Activated CD8-positive, alpha-beta memory T cell treated with anti-CD3 and anti-CD28 coated beads, Interleukin-2, amount 10 ng/mL, durations not matched to agents 7 days and 5 days (primary cell): Measurements from ENCODE around the gene MRPS14. TPM values are rescaled to one million over a fixed set of nuclear protein-coding genes. Genes with fewer than 3 reads are reported as not detected.

Experiments used
- ATAC-seq: fragments of 150-1000 bp; cut with Tn5 transposase; one replicate; pipeline ENCODE4 v1.10.0; 2021; ENCODE audit warnings: moderate library complexity
- CTCF ChIA-PET: fragments of 350-600 bp; sonication (Branson Sonifier 250); formaldehyde crosslinking; loops from one replicate; lab custom pipeline; 2021; ENCODE audit warnings: antibody characterized with exemption; lab: Charles Lee
- DNase-seq: peaks from one replicate; pipeline ENCODE4 v3.0.0-alpha.2; 2020
- H3K27ac Mint-ChIP-seq: one replicate; pipeline ENCODE4 v1.8.0; 2021; ENCODE audit warnings: mild to moderate bottlenecking, mixed read lengths
- H3K27me3 Mint-ChIP-seq: one replicate; pipeline ENCODE4 v1.8.0; 2021; ENCODE audit warnings: mixed read lengths
- H3K36me3 Mint-ChIP-seq: one replicate; pipeline ENCODE4 v1.8.0; 2021; ENCODE audit warnings: mild to moderate bottlenecking, mixed read lengths
- H3K4me1 Mint-ChIP-seq: one replicate; pipeline ENCODE4 v1.8.0; 2021; ENCODE audit warnings: mixed read lengths
- H3K4me3 Mint-ChIP-seq: one replicate; pipeline ENCODE4 v1.8.0; 2021; ENCODE audit warnings: mild to moderate bottlenecking, moderate library complexity, mixed read lengths
- H3K9me3 Mint-ChIP-seq: one replicate; pipeline ENCODE4 v1.8.0; 2022; ENCODE audit warnings: low read depth, mixed read lengths
- total RNA-seq, 2 experiments: library from RNA; stranded (reverse); gene quantifications; one replicate each; pipeline ENCODE4 v1.2.3, GENCODE V29; 2021

MRPS14 gene
- total RNA-seq, 2 experiments from 2014 or later, result 33.5 to 40.4 TPM

- CTCF ChIA-PET, result interaction anchor here (1.7 kb wide), 1 partner anchor 17 kb away, joined by 3 read pairs; no protein-coding TSS in a partner anchor
- no peaks in the 10 kb centered on the region for H3K27me3 Mint-ChIP-seq
- no peak for DNase-seq
- H3K4me1 Mint-ChIP-seq, result peaks cover 53% of the 10 kb centered on the region
- peaks cover 55% of the 10 kb centered on the region for H3K36me3 Mint-ChIP-seq
- no peak for ATAC-seq
- H3K9me3 Mint-ChIP-seq, result no peaks in the 10 kb centered on the region
- peak overlapping the region; percentile 62 for H3K27ac Mint-ChIP-seq
- no peak overlapping the region for H3K4me3 Mint-ChIP-seq
Measured at GRCh38 chr1:175005085-175005783, 18.0 kb downstream of the MRPS14 start.

- Mint-ChIP-seq H3K36me3 (peaks cover 44% of the 10 kb centered on the region), H3K4me3 (peak overlapping the region; percentile 35), H3K27ac (peak overlapping the region; percentile 10), H3K9me3 (no peaks in the 10 kb centered on the region), H3K4me1 (peaks cover 49% of the 10 kb centered on the region), H3K27me3 (no peaks in the 10 kb centered on the region)
- DNase-seq (no peak), ATAC-seq (no peak)
- CTCF ChIA-PET, result interaction anchor here (1.0 to 5.8 kb wide), 2 partner anchors 20 to 741 kb away, joined by 5 to 39 read pairs; partner anchors contain the start of gene MRPS14
Measured at GRCh38 chr1:175003521-175003920, 19.7 kb downstream of the MRPS14 start.

GRCh38 chr1:175002910-175003517 lies 20.2 kb downstream of the MRPS14 start:
- H3K9me3 Mint-ChIP-seq, result no peaks in the 10 kb centered on the region
- peak overlapping the region; percentile 44 for H3K27ac Mint-ChIP-seq
- peaks cover 46% of the 10 kb centered on the region for H3K4me1 Mint-ChIP-seq
- DNase-seq (no peak), ATAC-seq (no peak)
- H3K27me3 Mint-ChIP-seq, result no peaks in the 10 kb centered on the region
- H3K36me3 Mint-ChIP-seq, result peaks cover 39% of the 10 kb centered on the region
- H3K4me3 Mint-ChIP-seq, result peak overlapping the region; percentile 35
- CTCF ChIA-PET, result interaction anchor here (1.0 to 5.8 kb wide), 3 partner anchors 21 to 741 kb away, joined by 3 to 39 read pairs (median 5); partner anchors contain the start of gene MRPS14

- ATAC-seq (no peak), DNase-seq (no peak)
- H3K36me3 Mint-ChIP-seq, result peaks cover 28% of the 10 kb centered on the region
- no peaks in the 10 kb centered on the region for H3K27me3 Mint-ChIP-seq
- CTCF ChIA-PET, result interaction anchor here (0.6 to 5.8 kb wide), 8 partner anchors 11 to 1135 kb away, joined by 3 to 39 read pairs (median 4); partner anchors contain the start of gene MRPS14
- H3K4me3 Mint-ChIP-seq, result no peak overlapping the region
- peaks cover 54% of the 10 kb centered on the region for H3K4me1 Mint-ChIP-seq
- H3K9me3 Mint-ChIP-seq, result no peaks in the 10 kb centered on the region
- H3K27ac Mint-ChIP-seq, result no peak overlapping the region
Measured at GRCh38 chr1:175000697-175001187, 22.5 kb downstream of the MRPS14 start.

GRCh38 chr1:174999936-175000696 lies 23.1 kb downstream of the MRPS14 start, which contains the start of gene CACYBP:
CACYBP (plus strand) TSS chr1:174999947; CDS start chr1:175000181, 234 bp downstream.
- Mint-ChIP-seq H3K36me3 (peaks cover 24% of the 10 kb centered on the region), H3K9me3 (no peaks in the 10 kb centered on the region), H3K27me3 (no peaks in the 10 kb centered on the region), H3K27ac (no peak within 1 kb of the TSS), H3K4me1 (peaks cover 48% of the 10 kb centered on the region), H3K4me3 (no peak within 1 kb of the TSS)
- DNase-seq (peak; percentile 66), ATAC-seq (peak; percentile 0)
- CTCF ChIA-PET, result interaction anchor here (0.6 to 5.8 kb wide), 11 partner anchors 10 to 1134 kb away, joined by 3 to 39 read pairs (median 4); partner anchors contain the start of gene MRPS14

- ATAC-seq (peak; percentile 81), DNase-seq (peak; percentile 98)
- CTCF ChIA-PET, result interaction anchor here (0.7 to 5.8 kb wide), 16 partner anchors 10 to 1133 kb away, joined by 3 to 39 read pairs (median 4); partner anchors contain the start of gene MRPS14
- H3K27ac Mint-ChIP-seq, result no peak overlapping the region
- peaks cover 21% of the 10 kb centered on the region for H3K36me3 Mint-ChIP-seq
- H3K27me3 Mint-ChIP-seq, result no peaks in the 10 kb centered on the region
- H3K9me3 Mint-ChIP-seq, result no peaks in the 10 kb centered on the region
- H3K4me1 Mint-ChIP-seq, result peaks cover 43% of the 10 kb centered on the region
- H3K4me3 Mint-ChIP-seq, result no peak overlapping the region
Measured at GRCh38 chr1:174999216-174999935, 23.8 kb downstream of the MRPS14 start.

- Mint-ChIP-seq H3K4me3 (no peak overlapping the region), H3K27ac (no peak overlapping the region), H3K36me3 (peaks cover 22% of the 10 kb centered on the region), H3K9me3 (no peaks in the 10 kb centered on the region), H3K27me3 (no peaks in the 10 kb centered on the region), H3K4me1 (peaks cover 44% of the 10 kb centered on the region)
- DNase-seq (peak; percentile 76), ATAC-seq (peak; percentile 4)
- CTCF ChIA-PET, result interaction anchor here (0.7 to 5.8 kb wide), 16 partner anchors 9 to 253 kb away, joined by 3 to 39 read pairs (median 4); partner anchors contain the start of gene MRPS14
Measured at GRCh38 chr1:174998569-174999215, 24.5 kb downstream of the MRPS14 start.

- DNase-seq, result no peak
- no peak for ATAC-seq
- Mint-ChIP-seq H3K4me1 (peaks cover 35% of the 10 kb centered on the region), H3K27me3 (no peaks in the 10 kb centered on the region), H3K36me3 (peaks cover 17% of the 10 kb centered on the region), H3K4me3 (no peak overlapping the region), H3K9me3 (no peaks in the 10 kb centered on the region), H3K27ac (no peak overlapping the region)
- CTCF ChIA-PET, result interaction anchor here (0.7 to 2.6 kb wide), 4 partner anchors 8 to 227 kb away, joined by 3 to 7 read pairs (median 4); no protein-coding TSS in a partner anchor
Measured at GRCh38 chr1:174997041-174997440, 26.2 kb downstream of the MRPS14 start.

GRCh38 chr1:174996476-174996875 lies 26.7 kb downstream of the MRPS14 start:
- ATAC-seq (no peak), DNase-seq (no peak)
- peaks cover 30% of the 10 kb centered on the region for H3K4me1 Mint-ChIP-seq
- no peaks in the 10 kb centered on the region for H3K9me3 Mint-ChIP-seq
- H3K27ac Mint-ChIP-seq, result no peak overlapping the region
- H3K27me3 Mint-ChIP-seq, result no peaks in the 10 kb centered on the region
- no peak overlapping the region for H3K4me3 Mint-ChIP-seq
- peaks cover 13% of the 10 kb centered on the region for H3K36me3 Mint-ChIP-seq
- CTCF ChIA-PET, result interaction anchor here (1.0 to 2.6 kb wide), 3 partner anchors 11 to 226 kb away, joined by 3 to 7 read pairs (median 6); no protein-coding TSS in a partner anchor

GRCh38 chr1:174995916-174996315 lies 27.3 kb downstream of the MRPS14 start:
- Mint-ChIP-seq H3K4me1 (peaks cover 27% of the 10 kb centered on the region), H3K27me3 (no peaks in the 10 kb centered on the region), H3K27ac (no peak overlapping the region), H3K36me3 (peaks cover 12% of the 10 kb centered on the region), H3K4me3 (no peak overlapping the region), H3K9me3 (no peaks in the 10 kb centered on the region)
- DNase-seq, result no peak
- ATAC-seq, result no peak
- CTCF ChIA-PET, result interaction anchor here (1.0 to 2.6 kb wide), 4 partner anchors 10 to 226 kb away, joined by 3 to 7 read pairs (median 4); no protein-coding TSS in a partner anchor

GRCh38 chr1:174995121-174995520 lies 28.1 kb downstream of the MRPS14 start:
- no peaks in the 10 kb centered on the region for H3K9me3 Mint-ChIP-seq
- ATAC-seq, result no peak
- no peak for DNase-seq
- no peak overlapping the region for H3K4me3 Mint-ChIP-seq
- peaks cover 34% of the 10 kb centered on the region for H3K4me1 Mint-ChIP-seq
- CTCF ChIA-PET, result interaction anchor here (1.0 to 2.6 kb wide), 4 partner anchors 10 to 225 kb away, joined by 3 to 7 read pairs (median 4); no protein-coding TSS in a partner anchor
- peaks cover 14% of the 10 kb centered on the region for H3K36me3 Mint-ChIP-seq
- no peaks in the 10 kb centered on the region for H3K27me3 Mint-ChIP-seq
- H3K27ac Mint-ChIP-seq, result no peak overlapping the region
